ENCODE data around the gene PRKCH.

GRCh38 chr14:61513986-61514830 lies 192.8 kb downstream of the PRKCH start:
- no peak for TF ChIP-seq POLR2A (IDR thresholded peaks at IDR 0.05; ENCODE audit: low read length)
- no peak for TF ChIP-seq GATA1 (IDR thresholded peaks at IDR 0.05; ENCODE audit: low read depth, low read length)
